HG03575 (cell line): ENCODE results near the gene FAM222A.
"Not testable (repeated sequence)": the region's sequence is repeated elsewhere in the genome, so short reads cannot be mapped to it uniquely, and the experiment has no call there.

Experiments used
- ATAC-seq: cut with Tn5 transposase; IDR thresholded peaks from one replicate; pipeline ENCODE4 v1.9.1; 2021; ENCODE audit not compliant: unreplicated experiment, insufficient number of reproducible peaks, low FRiP score; ENCODE audit errors: extremely low read depth

The FAM222A gene

DNA sequence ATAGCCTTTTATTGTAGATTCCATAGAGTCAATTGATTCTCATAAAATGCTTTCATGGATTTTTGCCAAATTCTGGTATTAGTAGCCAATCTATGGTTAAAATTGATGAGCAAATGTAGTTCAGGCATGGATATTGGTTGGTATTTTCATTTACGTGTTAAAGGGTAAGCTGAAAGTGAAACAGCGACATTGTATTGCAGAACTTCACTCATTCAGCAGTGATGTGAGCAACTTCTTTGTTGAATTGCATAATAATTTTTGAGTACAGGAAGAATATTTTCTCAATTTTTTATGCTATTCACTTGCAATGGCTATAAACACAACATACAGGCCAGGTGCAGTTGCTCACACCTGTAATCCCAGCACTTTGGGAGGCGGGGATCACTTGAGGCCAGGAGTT is 24.2 kb upstream of the FAM222A start:
- no peak for ATAC-seq

- ATAC-seq: no peak
Observed at GRCh38 chr12:109693160-109693559, 20.5 kb upstream of the FAM222A start.

- ATAC-seq: no peak
Observed at GRCh38 chr12:109693653-109694600, 19.7 kb upstream of the FAM222A start.

DNA sequence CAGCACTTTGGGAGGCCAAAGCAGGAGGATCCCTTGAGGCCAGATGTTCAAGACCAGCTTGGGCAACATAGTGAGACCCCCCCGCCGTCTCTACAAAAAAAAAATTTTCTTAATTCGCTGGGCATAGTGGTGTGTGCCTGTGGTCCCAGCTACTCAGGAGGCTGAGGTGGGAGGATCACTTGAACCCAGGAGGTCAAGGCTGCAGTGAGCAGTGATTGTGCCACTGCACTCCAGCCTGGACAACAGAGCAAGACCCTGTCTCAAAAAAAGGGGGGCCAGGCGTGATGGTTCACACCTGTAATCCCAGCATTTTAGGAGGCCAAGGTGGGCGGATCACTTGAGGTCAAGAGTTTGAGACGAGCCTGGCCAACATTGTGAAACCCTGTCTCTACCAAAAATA is 19.0 kb upstream of the FAM222A start:
- not testable (repeated sequence) for ATAC-seq

GRCh38 chr12:109695416-109695815 is 18.2 kb upstream of the FAM222A start:
- ATAC-seq: no peak

DNA sequence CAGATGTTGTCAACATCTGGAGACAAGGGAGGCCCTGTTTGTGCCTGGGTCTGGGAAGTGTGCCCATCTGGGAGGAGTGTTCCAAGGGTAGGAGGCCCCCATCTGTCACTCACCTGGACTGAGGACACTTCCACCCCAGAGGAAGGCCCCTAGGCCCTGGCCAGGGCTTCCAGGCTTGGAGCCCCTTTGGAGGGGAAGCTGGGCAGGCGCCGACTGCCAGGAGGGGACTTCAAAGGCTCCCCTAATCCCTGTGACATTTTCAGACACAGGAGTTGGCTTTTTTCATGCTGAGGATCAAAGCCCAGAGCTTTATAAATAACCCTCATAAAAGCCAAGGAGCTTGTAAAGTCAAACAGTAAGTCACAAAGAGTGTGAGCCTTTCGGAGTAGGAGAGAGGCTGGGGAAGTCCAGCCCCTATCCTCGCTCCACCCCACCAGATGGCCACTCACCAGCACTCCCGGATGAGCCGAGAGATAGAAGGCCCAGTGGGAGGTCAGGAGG is 17.6 kb upstream of the FAM222A start:
- no peak for ATAC-seq

DNA sequence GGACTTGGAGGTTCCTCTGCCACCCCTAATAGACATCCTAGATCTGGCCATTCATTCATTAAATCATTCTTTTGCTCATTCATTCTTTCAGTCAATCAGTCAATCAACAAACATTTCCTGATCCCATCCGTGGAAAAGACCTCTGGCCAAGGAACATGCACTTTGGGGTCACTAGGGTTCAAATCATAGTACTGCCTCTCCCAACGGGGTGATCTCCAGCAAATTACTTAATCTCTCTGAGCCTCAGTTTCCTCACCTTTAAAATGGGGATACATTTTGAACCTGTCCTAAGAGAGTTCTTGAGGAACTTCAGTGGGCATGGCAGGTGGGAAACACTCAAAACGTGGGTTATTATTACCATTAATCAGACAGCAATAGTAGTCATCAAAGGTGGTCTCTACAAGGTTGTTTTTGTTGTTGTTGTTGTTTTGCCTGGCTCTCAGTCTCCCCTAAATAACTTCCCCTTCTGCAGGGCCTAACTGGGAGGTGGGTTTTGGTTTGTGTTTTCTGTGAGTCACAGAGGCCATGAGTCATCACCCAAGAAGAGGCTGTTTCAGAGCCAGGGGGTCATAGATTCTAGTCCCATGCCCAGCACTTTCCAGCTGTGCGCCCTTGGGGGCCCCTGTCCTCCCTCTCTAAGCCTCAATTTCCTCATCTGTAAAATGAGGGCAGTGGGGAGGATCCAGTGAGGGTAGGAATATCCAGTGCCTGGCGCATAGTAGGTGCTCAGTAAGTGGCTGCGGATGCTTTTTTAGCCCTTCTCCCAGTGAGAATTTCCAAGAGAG is 16.9 kb upstream of the FAM222A start:
- ATAC-seq: no peak

DNA sequence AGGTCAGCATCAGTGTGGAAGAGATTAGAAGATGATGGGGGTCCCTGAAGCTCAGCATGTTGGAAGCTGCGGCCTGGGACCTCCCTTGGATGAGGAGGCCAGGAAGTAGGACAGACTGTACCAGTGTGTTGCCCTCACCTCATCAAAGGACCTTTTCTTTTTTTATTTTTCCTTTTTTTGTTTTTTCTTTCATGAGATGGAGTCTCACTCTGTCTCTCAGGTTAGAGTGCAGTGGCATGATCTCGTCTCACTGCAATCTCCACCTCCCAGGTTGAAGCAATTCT is 16.4 kb upstream of the FAM222A start:
- ATAC-seq: no peak

GRCh38 chr12:109697877-109698468 is 15.7 kb upstream of the FAM222A start:
- ATAC-seq: no peak

- no peak for ATAC-seq
Observed at GRCh38 chr12:109698820-109699219, 14.8 kb upstream of the FAM222A start.

DNA sequence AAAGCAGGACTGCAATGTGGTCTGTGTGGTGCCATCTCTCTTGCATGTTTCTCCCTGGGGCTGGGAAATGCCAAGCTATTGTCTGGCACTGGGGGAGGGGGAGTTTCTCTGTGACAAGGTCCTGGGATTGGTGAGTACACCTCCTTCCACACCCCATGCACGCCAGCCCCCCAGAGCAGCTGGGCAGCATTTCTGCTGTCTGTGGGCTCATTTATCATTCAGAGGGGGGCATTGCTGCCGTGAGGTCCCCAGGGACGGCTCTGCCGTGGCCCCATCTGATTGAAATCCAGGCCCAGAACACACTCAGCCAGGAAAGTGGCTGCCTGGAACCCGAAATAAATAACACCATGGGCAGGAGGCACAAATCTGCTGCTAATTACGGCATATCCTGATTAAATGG is 12.6 kb upstream of the FAM222A start:
- no peak for ATAC-seq

DNA sequence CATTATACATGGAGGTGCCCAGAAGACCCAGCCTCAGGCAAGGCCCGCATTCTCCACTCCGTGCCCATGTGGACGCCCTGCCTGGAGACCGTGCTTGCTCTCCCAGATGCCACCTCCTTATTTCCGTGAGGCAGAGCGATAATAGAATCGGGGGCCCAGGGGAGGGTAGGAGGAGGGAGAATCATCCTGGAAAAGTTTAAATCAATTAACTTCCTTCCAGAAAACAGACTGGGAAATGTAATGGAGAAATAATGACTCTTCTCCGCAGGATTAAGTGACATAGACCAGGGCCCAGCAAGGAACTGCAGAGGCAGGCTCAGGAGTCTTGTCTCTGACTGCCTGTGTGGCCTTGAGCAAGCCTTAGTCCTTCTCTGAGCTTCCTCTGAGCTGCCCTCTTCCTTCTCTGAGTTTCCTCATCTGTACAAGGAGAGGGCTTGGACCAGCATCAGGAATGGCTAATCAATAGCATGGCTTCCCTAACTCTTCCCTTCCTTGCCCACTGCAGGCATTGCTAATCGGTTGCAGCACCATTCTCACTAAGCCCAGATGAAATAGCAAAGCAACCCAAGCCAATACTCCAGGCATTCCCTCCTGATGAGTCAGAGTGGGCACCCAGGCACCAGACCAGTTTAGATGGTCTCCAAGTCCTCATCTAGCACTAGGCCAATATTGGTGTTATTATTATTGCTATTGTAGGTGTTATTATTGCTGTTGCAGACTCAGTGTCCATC is 11.3 kb upstream of the FAM222A start:
- no peak for ATAC-seq

DNA sequence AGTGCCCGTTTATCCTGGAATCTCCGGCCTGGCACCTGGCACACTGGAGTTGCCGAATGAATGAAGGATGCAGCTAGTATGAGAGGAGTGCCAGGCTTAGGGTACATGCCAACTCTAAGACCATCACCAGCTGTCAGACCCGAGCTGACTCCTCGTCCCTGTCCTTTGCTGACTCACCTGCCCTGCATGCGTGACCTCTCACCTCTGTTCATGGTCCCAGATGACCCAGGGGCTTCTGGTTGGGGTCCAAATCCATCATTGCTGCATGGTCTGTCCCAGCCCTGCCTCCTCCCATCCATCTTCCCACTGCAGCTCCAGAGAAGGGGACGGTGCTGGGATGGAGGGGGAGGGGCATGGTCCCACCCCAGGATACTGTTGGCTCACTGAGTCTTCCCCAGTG is 9.9 kb upstream of the FAM222A start:
- no peak for ATAC-seq

- no peak for ATAC-seq
Observed at GRCh38 chr12:109704371-109705098, 9.1 kb upstream of the FAM222A start.

GRCh38 chr12:109705291-109705690 is 8.3 kb upstream of the FAM222A start:
- ATAC-seq: no peak

GRCh38 chr12:109706398-109706746 is 7.3 kb upstream of the FAM222A start:
- ATAC-seq: no peak

GRCh38 chr12:109706747-109707469 is 6.7 kb upstream of the FAM222A start:
- no peak for ATAC-seq

DNA sequence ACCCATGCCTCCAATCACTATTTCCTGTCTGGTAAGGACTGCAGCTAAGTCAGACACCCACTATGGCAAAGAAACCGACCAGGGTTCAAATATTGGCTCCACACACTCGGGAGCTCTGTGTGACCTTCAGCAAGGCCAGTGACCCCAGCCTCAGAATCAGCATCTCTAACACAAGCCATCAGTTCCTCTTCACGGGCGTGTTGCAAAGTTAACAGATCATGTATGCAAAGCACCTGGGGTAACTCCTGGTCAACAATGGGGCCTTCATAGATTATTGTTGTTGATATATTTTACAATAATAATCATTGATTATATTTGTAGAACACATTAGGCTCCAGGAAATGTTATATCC is 6.2 kb upstream of the FAM222A start:
- ATAC-seq: no peak
